Ishikawa (cell line): ENCODE data around the gene MKX.

Experiments used
- CEBPB ChIP-seq: IDR thresholded peaks from 2 replicates; pipeline ENCODE4 v1.6.1; 2012
- CREB1 ChIP-seq: IDR thresholded peaks from 2 replicates; pipeline ENCODE4 v1.6.1; 2012; ENCODE audit warnings: low read depth
- EGR1 ChIP-seq: IDR thresholded peaks from 2 replicates; pipeline ENCODE4 v1.6.1; 2012
- EP300 ChIP-seq: IDR thresholded peaks from 2 replicates; pipeline ENCODE4 v1.6.1; 2012; ENCODE audit warnings: borderline replicate concordance
- FOXM1 ChIP-seq: IDR thresholded peaks from 2 replicates; pipeline ENCODE4 v1.6.1; 2012; ENCODE audit warnings: low read depth, borderline replicate concordance
- MAX ChIP-seq: IDR thresholded peaks from 2 replicates; pipeline ENCODE4 v1.6.1; 2012
- NFIC ChIP-seq: IDR thresholded peaks from 2 replicates; pipeline ENCODE4 v1.6.1; 2012
- RAD21 ChIP-seq: IDR thresholded peaks from 2 replicates; pipeline ENCODE4 v1.6.1; 2012; ENCODE audit warnings: low read depth
- REST ChIP-seq: IDR thresholded peaks from 2 replicates; pipeline ENCODE4 v1.6.1; 2012; ENCODE audit warnings: low read depth, mild to moderate bottlenecking
- TAF1 ChIP-seq: IDR thresholded peaks from 2 replicates; pipeline ENCODE4 v1.6.1; 2012; ENCODE audit warnings: low read depth, mild to moderate bottlenecking
- TCF12 ChIP-seq: IDR thresholded peaks from 2 replicates; pipeline ENCODE4 v1.6.1; 2012; ENCODE audit warnings: low read depth
- TEAD4 ChIP-seq: IDR thresholded peaks from 2 replicates; pipeline ENCODE4 v1.6.1; 2012
- USF1 ChIP-seq: IDR thresholded peaks from 2 replicates; pipeline ENCODE4 v1.6.1; 2012
- YY1 ChIP-seq: IDR thresholded peaks from 2 replicates; pipeline ENCODE4 v1.6.1; 2012; ENCODE audit warnings: low read depth
- ZBTB7A ChIP-seq: IDR thresholded peaks from 2 replicates; pipeline ENCODE4 v1.6.1; 2012; ENCODE audit warnings: low read depth

The MKX gene

GRCh38 chr10:27723436-27723835 is 22.2 kb downstream of the MKX start:
- TF ChIP-seq FOXM1 (no peak), NFIC (no peak), USF1 (no peak), TCF12 (no peak), YY1 (no peak), RAD21 (no peak), REST (no peak), CREB1 (no peak), EGR1 (no peak), TAF1 (no peak), ZBTB7A (no peak), CEBPB (no peak), MAX (no peak), TEAD4 (no peak), EP300 (no peak)

- no peak for TF ChIP-seq ZBTB7A
- no peak for TF ChIP-seq FOXM1
- TF ChIP-seq NFIC: no peak
- TF ChIP-seq CREB1: no peak
- no peak for TF ChIP-seq CEBPB
- TF ChIP-seq YY1: no peak
- no peak for TF ChIP-seq USF1
Measured at GRCh38 chr10:27720529-27720928, 25.1 kb downstream of the MKX start.

- TF ChIP-seq TCF12: no peak
- TF ChIP-seq TEAD4: no peak
- TF ChIP-seq USF1: no peak
- no peak for TF ChIP-seq TAF1
- TF ChIP-seq EP300: no peak
- TF ChIP-seq CREB1: no peak
- no peak for TF ChIP-seq ZBTB7A
- TF ChIP-seq CEBPB: no peak
- TF ChIP-seq EGR1: no peak
- TF ChIP-seq FOXM1: no peak
- TF ChIP-seq RAD21: no peak
- no peak for TF ChIP-seq NFIC
- no peak for TF ChIP-seq YY1
- no peak for TF ChIP-seq MAX
- TF ChIP-seq REST: no peak
Measured at GRCh38 chr10:27719052-27719451, 26.6 kb downstream of the MKX start.

DNA sequence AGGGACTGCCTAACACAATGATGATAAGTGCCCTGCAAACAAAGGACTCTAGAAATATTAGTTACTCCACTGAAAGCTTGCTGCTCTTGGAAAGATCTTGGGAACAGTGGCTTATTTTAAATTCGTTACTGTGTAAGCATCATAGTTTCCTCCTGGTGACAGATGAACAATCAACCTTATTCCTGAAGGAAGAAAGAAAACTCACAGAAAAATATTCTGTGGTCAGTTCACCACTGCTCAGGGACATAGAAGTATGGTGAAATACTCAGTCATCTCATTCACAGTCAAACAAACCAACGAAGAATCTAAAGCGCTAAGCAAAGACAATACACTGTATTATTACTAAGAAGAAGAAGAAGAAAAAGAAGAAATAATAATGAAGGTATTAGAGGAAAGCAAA is 27.8 kb downstream of the MKX start:
- TF ChIP-seq CREB1 (no peak), CEBPB (no peak)

GRCh38 chr10:27717224-27717623 is 28.4 kb downstream of the MKX start:
- TF ChIP-seq ZBTB7A (no peak), EP300 (no peak), NFIC (no peak), TCF12 (no peak), REST (no peak), FOXM1 (no peak), EGR1 (no peak), TAF1 (no peak), YY1 (no peak), TEAD4 (no peak), CREB1 (no peak), MAX (no peak), USF1 (no peak), RAD21 (no peak), CEBPB (no peak)
